ENCODE results near the gene PCNX1. TPM values are rescaled to one million over a fixed set of nuclear protein-coding genes. Genes with fewer than 3 reads are reported as not detected.

Gene PCNX1
- total RNA-seq, 1 donor from 2014 or later, result 46.2 TPM

DNA sequence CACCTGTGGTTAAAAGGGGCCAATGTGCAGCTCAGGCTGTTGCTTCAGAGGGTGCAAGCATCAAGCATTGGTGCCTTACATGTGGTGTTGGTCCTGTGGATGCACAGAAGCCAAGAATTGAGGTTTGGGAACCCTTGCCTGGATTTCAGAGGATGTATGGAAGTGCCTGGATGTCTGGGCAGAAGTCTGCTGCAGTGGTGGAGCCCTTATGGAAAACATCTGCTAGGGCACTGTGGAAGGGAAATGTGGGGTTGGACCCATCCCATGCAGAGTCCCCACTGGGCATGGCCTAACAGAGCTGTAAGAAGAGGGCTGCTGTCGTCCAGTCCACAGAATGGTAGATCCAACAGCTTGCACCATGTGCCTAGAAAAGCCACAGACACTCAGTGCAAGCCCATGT lies 36.6 kb downstream of the PCNX1 start:
- DNase-seq (ENCODE audit: low spot score), result no peak
- intact Hi-C loops (cut with DNase I), result no loop called here

DNA sequence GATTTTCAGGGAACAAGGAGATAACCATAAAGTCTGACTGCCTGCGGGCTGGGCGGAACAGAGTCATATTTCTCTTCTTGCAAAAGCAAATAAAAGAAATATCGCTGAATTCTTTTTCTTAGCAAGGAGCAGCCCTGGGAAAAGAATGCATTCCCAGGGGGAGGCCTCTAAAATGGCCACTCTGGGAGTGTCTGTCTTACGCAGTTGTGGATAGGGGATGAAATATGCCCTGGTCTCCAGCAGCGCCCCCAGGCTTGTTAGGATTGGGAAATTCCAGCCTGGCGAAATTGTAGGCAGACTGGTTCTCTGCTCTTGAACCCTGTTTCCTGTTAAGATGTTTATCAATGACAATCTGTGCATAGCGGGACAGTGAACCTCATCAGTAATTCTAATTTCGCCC lies 40.5 kb downstream of the PCNX1 start:
- no peak for DNase-seq (ENCODE audit: low spot score)
- intact Hi-C loops (cut with DNase I), result no loop called here

DNA sequence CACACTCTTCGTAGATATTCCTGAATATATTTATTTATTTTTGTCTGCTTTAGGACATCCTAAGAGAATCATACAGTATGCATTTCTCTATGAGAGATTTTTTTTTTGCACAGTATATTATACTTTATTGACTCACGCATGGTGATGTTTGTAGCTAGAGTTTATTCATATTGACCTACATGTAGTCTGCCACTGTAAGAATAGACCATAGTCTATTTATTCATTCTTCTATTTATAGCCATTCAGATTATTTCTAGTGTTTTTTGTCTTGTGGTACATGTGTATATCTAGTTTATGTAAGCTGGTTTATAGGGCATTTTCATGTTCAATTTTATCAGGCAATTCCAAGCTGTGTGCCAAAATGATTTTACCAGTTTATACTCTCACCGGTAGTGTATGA lies 45.2 kb downstream of the PCNX1 start:
- intact Hi-C loops (cut with DNase I), result no loop called here
- no peak for DNase-seq (ENCODE audit: low spot score)

DNA sequence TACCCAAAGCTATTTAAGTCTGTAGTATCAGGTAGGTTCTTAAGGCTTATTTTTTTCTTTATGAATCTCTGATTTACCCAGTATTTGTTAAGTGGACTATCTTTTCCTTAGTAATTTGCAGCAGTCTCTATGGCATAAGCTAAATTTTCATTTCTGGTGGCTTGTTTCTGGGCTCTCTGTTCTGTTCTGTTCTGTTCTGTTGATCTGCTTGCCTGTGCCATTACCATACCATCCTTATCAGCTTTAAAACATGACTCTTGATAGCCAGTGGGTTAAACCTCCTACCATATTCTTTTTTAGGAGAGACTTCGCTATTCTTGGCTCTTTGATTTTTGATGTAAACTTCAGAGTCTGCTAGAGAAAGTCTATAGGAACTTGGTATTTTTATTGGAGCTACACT lies 46.8 kb downstream of the PCNX1 start:
- intact Hi-C loops (cut with DNase I), result no loop called here

DNA sequence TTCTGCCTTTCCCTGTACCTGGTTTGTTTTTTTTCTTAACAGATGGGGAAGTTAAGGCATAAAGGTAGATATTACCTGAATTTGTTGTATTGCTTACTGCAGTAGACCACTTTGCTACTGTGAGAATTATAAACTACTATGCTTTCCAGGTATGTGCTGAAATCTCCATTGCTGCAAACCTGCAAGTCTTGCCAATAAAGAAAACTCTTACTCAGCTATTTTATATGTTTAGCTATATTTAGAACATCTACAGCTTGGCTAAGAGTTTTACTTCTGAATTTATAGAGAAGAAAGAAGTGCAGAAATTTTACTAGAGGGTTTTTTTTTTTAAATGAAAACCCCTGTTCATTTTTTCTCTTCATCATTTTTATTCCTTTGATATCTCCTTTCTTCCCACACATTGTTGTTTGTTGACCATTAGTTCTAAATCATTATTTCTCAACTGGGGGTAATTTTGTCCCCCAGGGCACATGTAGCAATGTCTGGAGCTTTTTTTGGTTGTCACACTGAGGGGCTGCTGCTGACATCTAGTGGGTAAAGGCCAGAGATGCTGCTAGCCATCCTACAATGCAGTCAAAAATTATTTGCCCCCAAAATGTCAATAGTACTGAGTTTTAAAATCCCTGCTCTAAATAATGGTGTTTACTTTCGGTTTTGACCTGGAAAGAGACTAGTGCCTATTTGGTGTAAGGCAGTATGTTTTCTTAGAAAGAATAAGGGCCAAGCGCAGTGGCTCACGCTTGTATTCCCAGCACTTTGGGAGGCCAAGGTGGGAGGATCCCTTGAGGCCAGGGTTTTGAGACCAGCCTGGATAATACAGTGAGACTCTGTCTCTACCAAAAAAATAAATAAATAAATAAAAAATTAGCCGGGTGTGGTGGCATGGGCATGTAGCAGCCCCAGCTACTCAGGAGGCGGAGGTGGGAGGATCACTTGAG lies 48.6 kb downstream of the PCNX1 start:
- no peak for DNase-seq (ENCODE audit: low spot score)
- intact Hi-C loops (cut with DNase I), result no loop called here

More for the DNA sequence above, 46.8 kb downstream of the PCNX1 start:
- DNase-seq (ENCODE audit: low spot score), result no peak

DNA sequence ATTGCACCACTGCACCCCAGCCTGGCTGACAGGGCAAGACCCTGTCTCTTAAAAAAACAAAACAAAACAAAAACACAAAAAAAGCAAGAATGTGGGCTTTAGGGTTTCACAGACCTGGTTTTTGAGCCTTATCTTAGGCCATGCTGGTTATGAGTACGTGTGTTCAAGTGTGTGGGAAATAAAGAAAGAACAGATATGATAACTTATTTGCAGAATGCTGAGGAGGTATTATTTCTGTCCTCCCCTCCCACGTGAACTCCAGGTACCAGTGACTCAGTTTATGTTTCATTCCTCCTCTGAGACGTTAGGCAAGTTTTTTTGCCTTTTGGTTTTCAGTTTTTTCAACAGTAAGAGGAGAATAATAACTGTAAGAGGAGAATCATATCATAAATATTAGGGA lies 49.3 kb downstream of the PCNX1 start:
- intact Hi-C loops (cut with DNase I), result no loop called here

DNA sequence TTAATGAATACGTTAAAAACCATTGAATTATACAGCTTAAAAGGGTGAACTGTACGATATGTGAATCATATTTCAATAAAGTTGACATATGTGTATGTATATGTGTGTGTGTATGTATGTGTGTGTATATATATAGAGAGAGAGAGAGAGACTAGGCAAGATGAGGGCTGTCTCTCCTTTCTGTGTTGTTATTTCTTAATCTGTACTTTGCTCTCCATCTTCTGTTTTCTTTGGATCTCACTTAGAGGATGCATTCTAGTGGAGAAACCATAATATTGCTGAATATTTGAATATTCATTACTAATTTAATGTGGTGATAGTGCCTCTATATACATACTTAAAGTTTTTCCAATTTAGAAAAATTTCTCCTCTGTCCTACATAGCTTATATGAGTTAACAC lies 50.5 kb downstream of the PCNX1 start:
- DNase-seq (ENCODE audit: low spot score), result no peak
- intact Hi-C loops (cut with DNase I), result no loop called here

More for the DNA sequence above, 49.3 kb downstream of the PCNX1 start:
- no peak for DNase-seq (ENCODE audit: low spot score)

DNA sequence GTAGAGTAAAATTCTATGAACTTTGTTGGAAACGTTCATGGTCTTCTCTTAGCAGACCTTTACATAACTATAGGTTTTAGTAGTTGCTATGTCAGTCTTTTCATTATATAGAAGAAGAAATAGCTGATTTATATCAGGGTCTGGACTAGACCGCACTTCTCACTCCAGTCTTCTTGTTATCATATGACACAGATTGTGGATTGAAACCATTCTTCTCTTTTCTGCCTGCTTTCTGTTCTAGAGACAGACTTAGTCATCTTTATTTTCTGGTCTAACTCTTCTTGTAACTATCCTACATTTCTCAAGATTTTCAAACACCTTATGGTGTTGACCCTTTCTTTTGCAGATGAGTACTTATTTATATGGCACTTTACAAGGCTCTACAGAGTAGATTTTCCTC lies 55.7 kb downstream of the PCNX1 start:
- intact Hi-C loops (cut with DNase I), result no loop called here
- DNase-seq (ENCODE audit: low spot score), result no peak

DNA sequence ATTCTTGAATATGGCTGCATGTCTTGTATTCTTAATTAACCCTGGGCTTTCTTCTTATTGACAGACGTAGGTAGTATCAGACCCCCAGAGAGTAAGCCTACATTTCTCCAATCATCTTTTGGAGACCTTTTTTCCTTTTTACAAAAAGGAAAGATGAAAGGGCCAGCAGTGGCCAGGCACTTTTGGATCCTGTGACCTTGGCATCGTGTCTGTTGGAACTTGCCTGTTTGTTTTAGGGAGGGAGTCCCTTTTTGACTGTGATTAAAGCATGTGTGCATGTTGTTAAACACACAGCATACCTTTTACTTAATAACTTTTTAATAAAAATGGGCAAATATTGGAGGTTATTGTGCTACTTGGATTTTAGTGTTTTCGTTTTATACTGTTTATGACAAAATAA lies 57.2 kb downstream of the PCNX1 start:
- intact Hi-C loops (cut with DNase I), result no loop called here
- DNase-seq (ENCODE audit: low spot score), result no peak

DNA sequence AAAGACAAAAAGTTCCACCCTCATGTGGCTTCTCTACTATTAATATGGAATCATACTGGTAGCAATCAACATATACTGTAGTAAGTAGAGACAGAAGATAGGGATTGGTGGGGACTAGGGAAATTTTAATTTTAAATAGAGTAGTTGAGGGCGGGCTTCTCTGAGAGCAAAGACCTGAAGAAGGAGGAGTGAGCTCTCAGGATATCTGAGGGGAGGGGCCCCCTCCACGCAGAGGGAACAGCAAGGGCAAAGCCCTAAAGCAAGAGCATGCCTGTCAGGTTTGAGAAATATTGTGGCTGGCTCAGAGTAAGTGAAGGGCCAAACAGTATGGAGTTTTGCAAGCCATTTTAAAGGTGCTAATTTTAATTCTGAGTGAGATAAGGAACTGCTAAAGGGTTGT lies 64.3 kb downstream of the PCNX1 start:
- intact Hi-C loops (cut with DNase I), result loop anchor here (5.0 to 10.0 kb wide), 2 partner anchors 64 to 347 kb away; partner anchors contain the start of gene PCNX1
- no peak for DNase-seq (ENCODE audit: low spot score)

DNA sequence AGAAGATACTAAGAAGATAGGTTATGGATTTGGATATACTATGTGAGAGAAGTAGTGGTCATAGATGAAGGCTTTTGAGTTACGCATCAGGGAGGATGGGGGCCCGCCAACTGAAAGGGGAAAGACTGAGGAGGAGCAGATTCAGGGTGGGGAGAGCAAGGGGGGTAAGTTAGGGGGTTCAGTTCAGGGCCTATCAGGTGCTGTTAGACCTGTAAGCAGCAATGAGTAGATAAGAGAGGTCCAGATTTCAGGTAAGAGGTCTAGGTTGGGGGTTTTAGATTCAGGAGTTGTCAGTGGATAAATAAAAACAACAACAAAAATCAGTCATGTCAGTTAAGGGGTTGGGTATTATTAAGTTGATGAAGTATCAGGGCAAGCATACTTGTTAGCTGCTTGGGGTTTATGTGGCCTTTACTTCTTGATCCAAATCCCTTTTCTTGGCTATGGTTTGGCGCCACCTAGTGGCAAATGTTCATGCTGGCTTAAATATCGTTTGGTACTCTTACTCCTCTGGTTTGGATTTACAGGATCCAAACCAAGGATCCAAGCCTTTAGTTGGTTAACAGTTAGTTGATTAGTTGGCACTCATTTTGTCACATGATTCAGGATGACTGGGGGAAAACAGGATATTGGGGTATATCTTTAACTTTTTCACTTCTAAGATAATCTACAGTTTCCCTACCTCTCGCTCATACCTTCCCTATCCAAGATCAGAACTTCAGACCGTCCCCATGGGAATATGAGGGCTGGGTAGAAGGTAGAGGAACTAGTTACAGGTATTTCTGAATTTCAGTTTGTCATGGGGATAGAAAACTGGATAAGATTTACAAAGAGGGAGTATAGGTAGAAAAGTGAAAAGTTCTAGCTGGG lies 65.1 kb downstream of the PCNX1 start:
- peak; percentile 83 for DNase-seq (ENCODE audit: low spot score)
- intact Hi-C loops (cut with DNase I), result loop anchor here (5.0 to 10.0 kb wide), 2 partner anchors 65 to 348 kb away; partner anchors contain the start of gene PCNX1

DNA sequence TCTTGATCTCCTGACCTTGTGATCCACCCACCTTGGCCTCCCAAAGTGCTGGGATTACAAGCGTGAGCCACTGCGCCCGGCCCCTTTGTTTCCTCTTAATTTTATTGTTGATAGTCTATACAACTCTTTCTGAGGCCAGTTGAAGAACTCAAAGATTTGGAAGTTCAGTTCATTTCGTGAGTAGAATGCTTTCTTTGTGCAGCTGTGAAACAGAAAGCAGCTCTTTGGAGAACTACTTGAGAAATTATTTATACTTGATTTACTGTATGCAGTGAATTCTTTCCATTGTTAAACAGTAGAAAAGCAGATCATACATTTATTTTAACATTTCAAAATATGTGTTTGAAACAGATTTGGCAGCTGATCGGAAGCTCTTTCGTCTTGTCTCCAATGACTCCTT lies 69.3 kb downstream of the PCNX1 start:
- no peak for DNase-seq (ENCODE audit: low spot score)
- intact Hi-C loops (cut with DNase I), result loop anchor here (10.0 kb wide), 1 partner anchor 352 kb away; no protein-coding TSS in a partner anchor

DNA sequence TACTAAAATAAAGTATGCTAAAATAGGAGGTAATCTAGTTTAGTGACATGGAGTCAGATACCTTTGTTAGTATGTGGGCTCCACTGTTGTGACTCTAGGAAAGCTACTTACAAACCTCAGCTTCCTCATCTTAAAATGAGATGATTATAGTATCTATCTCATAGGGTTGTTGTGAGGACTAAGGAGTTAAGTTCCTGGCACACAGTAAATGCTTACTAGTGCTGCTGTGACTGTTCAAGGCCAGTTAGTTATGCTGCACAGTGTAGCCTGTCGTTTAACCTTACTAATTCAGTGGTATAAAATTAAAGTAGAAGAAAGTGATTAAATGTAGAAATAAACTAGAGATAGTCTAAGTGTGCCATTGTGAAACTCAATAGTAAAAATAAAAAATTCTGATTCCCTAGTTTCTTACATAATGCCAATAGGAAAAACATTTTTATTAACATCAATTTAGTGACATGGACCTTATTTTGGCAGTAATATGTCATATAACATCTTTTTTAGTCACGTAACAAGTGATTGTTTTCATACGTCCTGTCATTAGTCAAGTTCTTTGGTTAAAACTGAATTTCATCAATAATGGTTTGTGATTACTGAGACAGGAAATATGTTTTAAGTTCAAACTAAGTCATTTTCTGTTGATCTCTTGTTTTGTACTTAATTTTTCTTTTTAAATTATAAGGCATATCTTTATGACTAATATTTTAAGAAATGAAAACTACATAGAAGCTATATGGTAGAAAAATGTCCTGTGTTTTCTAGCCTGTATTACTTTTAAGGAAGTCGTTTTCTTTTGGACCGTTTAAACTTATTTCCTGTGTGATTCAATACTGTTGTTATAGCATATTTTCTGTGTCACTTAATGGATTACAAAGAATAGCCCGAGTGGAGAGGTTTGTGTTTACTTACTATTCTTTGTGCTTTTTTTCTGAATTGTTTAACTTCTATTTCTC lies 74.0 kb downstream of the PCNX1 start:
- intact Hi-C loops (cut with DNase I), result no loop called here
- no peak for DNase-seq (ENCODE audit: low spot score)

DNA sequence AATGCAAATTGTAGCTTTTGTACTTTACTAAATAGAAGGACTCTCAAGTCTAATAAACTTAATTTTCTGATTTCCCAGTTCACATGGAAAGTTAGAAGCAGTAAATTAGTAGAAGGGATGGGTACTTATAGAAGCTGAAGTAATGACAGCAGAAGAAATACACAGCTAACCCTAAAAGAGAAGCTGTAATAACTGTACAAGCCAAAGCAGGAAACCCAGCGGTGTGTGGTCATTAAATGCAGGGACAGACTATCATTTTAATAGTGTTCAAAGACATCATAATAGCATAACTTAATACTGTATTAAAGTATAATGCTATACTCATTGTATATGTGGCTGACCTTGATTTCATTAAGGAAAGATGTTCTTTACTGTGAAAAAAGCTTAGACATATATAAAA lies 74.9 kb downstream of the PCNX1 start:
- intact Hi-C loops (cut with DNase I), result no loop called here

DNA sequence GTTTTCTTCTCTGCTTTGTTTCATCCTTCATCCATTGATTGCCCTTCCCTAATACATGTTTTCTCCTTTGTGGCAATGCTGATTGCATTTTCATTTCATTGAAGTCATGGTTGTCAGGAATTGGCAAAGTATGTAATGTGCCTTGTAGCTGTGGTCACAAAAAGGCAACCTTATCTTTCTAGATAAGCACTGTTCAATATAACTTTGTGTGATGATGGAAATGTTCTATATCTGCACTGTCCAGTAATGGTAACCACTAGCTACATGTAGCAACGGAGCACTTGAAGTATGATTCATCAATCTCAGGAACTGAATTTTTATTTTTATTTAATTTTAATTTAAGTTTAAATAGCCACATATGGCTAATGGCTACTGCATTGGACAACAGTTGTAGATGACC lies 79.8 kb downstream of the PCNX1 start:
- intact Hi-C loops (cut with DNase I), result no loop called here
- no peak for DNase-seq (ENCODE audit: low spot score)

More for the DNA sequence above, 74.9 kb downstream of the PCNX1 start:
- no peak for DNase-seq (ENCODE audit: low spot score)

DNA sequence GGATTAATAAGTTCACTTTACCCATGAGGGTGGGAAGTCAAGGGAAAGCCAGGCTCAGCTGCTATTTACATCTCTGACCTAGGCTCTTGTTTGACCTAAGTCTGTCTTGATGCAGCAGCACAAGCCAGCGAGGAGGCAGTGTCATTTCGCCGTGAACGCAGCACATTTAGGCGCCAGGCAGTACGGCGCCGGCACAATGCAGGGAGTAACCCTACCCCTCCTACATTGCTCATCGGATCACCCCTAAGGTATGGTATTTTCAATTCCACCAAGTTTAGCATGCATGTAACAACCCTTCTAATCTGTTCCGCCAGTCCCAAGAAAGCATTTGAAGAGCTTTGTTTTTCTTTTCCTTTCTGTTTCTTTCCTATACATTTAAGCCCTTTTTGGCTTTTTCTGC lies 81.2 kb downstream of the PCNX1 start:
- DNase-seq (ENCODE audit: low spot score), result no peak
- intact Hi-C loops (cut with DNase I), result no loop called here

DNA sequence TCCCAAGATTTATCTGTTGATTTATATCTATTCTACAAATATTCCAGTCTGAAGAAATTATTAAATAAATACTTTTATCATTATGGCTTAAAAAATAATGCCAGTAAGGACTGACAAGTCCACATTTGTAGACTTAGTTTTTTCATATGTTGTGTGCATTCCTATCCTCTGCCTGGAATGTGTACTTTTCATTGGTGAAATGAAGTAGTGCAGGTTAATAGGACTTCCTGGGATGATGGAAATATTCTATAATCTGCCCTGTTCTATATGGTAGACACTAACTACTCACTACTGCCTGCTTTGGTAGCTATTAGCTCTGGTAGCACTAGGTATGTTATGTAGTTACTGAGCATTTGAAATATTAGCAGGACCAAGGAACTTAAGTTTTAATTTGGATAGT lies 86.7 kb downstream of the PCNX1 start:
- intact Hi-C loops (cut with DNase I), result no loop called here

DNA sequence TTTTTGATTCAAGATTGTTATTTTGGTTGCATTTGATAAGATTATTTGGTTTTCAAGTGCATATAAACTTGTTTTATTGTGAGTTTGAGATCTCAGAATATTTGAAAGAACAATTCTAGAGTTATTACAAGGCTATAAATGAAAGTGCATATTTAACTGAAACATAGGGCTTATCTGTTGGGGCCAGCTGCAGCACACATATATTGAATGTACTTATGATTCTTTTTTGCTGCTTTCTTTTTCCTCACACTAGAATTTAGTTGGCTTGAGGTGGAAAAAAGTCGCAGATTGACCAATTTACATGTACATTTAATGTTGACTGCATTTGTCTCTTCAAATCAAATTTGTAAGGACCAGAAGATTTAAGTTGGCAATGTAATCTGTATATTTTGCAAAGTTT lies 88.0 kb downstream of the PCNX1 start:
- intact Hi-C loops (cut with DNase I), result no loop called here

More for the DNA sequence above, 86.7 kb downstream of the PCNX1 start:
- DNase-seq (ENCODE audit: low spot score), result no peak

DNA sequence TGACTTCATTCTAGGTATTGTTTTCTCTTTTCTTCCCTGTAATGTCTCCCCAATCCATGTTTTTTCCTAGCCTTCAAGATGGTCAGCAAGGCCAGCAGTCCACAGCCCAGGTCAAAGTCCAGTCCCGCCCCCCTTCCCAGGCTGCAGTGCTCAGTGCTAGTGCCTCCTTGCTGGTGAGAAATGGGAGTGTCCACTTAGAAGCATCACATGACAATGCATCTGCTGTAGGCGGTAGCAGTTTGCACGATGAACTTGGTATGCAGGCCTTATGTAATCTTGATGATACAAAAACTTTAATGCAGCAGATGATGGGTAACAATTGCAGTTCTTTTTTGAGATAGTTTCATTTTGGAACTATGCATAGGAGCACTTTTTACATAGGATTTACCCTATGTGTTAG lies 88.4 kb downstream of the PCNX1 start:
- DNase-seq (ENCODE audit: low spot score), result no peak

More for the DNA sequence above, 88.0 kb downstream of the PCNX1 start:
- no peak for DNase-seq (ENCODE audit: low spot score)

More for the DNA sequence above, 88.4 kb downstream of the PCNX1 start:
- intact Hi-C loops (cut with DNase I), result no loop called here
